Measurements from ENCODE around the gene MAGEF1. TPM values are rescaled to one million over a fixed set of nuclear protein-coding genes. Genes with fewer than 3 reads are reported as not detected.
A peak's percentile ranks its signal among the peaks of the same experiment; 100 is the strongest.

MAGEF1 gene
- total and polyA plus RNA-seq, 9 of the 15 experiments (the other 6 are each of a cell fraction or from before 2014, with no cell fraction given): 1.5 to 39.1 (median 19.8) TPM

GRCh38 chr3:184711493-184712247 is at the start of gene MAGEF1 (continued):
- TF ChIP-seq FOXO4 (CRISPR knock-in tag; IDR thresholded peaks at IDR 0.05) (no peak), PKNOX1 (IDR thresholded peaks at IDR 0.05) (no peak), ZNF764 (CRISPR knock-in tag; IDR thresholded peaks at IDR 0.05; ENCODE audit: low read depth) (no peak), U2AF1 (optimal IDR thresholded peaks at IDR 0.05; ENCODE audit: low read depth, low read length) (peak; percentile 87), HNRNPK (IDR thresholded peaks at IDR 0.05; ENCODE audit: low read depth, low read length, poor library complexity, severe bottlenecking) (no peak), ZNF449 (CRISPR knock-in tag; IDR thresholded peaks at IDR 0.05) (no peak), HNRNPH1 (optimal IDR thresholded peaks at IDR 0.05; ENCODE audit: low read depth, low read length) (no peak), HMGXB4 (CRISPR knock-in tag; IDR thresholded peaks at IDR 0.05) (no peak), MYC (IDR thresholded peaks at IDR 0.05; ENCODE audit: low read depth, low read length) (peak; percentile 40), MYC (CRISPR knock-in tag; IDR thresholded peaks at IDR 0.05; ENCODE audit: borderline replicate concordance, low read depth) (0 out of 2 replicates have a peak, but pooled peaks have one; percentile 20), SMAD3 (CRISPR knock-in tag; conservative IDR thresholded peaks at IDR 0.05) (no peak), ZFP30 (CRISPR knock-in tag; IDR thresholded peaks at IDR 0.05; ENCODE audit: borderline replicate concordance) (no peak), LEF1 (IDR thresholded peaks at IDR 0.05) (0 out of 2 replicates have a peak, but pooled peaks have one; percentile 31), PATZ1 (CRISPR knock-in tag; IDR thresholded peaks at IDR 0.05; ENCODE audit: borderline replicate concordance) (no peak), ZNF57 (CRISPR knock-in tag; IDR thresholded peaks at IDR 0.05) (no peak), ZFPM2 (CRISPR knock-in tag; IDR thresholded peaks at IDR 0.05) (no peak), WHSC1 (IDR thresholded peaks at IDR 0.05; ENCODE audit: low read length) (no peak), ZBTB17 (CRISPR knock-in tag; IDR thresholded peaks at IDR 0.05) (no peak)
